ENCODE data around the gene ROR2. TPM values are rescaled to one million over a fixed set of nuclear protein-coding genes. Genes with fewer than 3 reads are reported as not detected.

Gene ROR2
- total and polyA plus RNA-seq, 2 of the 8 experiments (the other 6 are each of a cell fraction or from before 2014, with no cell fraction given): 2.7 to 4.3 TPM

DNA sequence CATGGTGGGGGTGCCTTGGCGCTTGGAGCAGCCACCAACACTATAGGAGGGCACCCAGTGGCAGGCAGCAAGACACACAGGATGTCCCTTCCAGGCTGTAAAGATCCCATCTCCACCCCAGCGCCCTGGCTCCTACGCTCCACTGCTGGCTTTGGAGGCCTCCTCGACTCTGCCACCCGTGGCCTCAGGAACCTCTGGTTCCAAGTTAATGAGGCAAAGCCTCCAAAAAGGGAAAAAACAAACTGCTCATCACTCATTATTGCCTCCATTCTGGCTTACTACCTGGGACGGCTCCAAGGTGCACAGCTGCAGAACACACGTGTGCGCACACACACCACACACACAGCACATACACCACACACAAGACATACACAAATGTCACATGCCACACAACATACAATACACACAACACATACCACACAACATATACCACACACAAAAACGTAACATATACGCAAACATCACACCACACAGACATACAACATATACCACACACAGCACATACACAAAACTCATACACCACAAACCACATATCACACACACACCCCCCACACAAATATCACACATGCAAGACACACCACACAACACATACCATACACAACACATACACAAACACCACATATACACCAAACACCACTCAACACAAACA lies 45.3 kb downstream of the ROR2 start:
- peak overlapping the region; percentile 65 for H4K91ac ChIP-seq (replicated peaks; ENCODE audit: insufficient read length, low read length)
- H2BK120ac ChIP-seq (replicated peaks; ENCODE audit: low read depth, low read length): no peak overlapping the region
- no peak overlapping the region; the same call in 1 of the 2 replicates for H2BK20ac ChIP-seq (ENCODE audit: low read length)
- peak; percentile 39 for FAIRE-seq
- H2BK12ac ChIP-seq (ENCODE audit: low read depth, low read length): peak overlapping the region; percentile 29; the same call in 1 of the 2 replicates
- no peak overlapping the region for H3K4me3 ChIP-seq (ENCODE audit: extremely low read depth in 1 of 4, insufficient read depth in 2 of 4, low read depth in 3 of 4, low read length in 4 of 4)
- H2AFZ ChIP-seq (ENCODE audit: low read length): no peak overlapping the region
- no peak overlapping the region for H4K5ac ChIP-seq (ENCODE audit: insufficient read length, low read depth, low read length)
- no peak overlapping the region for H3K14ac ChIP-seq (ENCODE audit: insufficient read length)
- TF ChIP-seq SP1 (IDR thresholded peaks at IDR 0.05; ENCODE audit: low read depth, low read length) (no peak), BCL11A (IDR thresholded peaks at IDR 0.05; ENCODE audit: low read depth in 2 of 2, low read length in 2 of 2) (no peak), TBP (IDR thresholded peaks at IDR 0.05; ENCODE audit: low read depth, low read length) (no peak), KDM4A (IDR thresholded peaks at IDR 0.05; ENCODE audit: low read depth, low read length, severe bottlenecking) (no peak), KDM5A (IDR thresholded peaks at IDR 0.05; ENCODE audit: low read length) (no peak)
- TF ChIP-seq, protein P1, sequence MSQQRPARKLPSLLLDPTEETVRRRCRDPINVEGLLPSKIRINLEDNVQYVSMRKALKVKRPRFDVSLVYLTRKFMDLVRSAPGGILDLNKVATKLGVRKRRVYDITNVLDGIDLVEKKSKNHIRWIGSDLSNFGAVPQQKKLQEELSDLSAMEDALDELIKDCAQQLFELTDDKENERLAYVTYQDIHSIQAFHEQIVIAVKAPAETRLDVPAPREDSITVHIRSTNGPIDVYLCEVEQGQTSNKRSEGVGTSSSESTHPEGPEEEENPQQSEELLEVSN (IDR thresholded peaks at IDR 0.05): no peak
- no peak overlapping the region for H3K23ac ChIP-seq (ENCODE audit: insufficient read length)
- H3K9ac ChIP-seq (replicated peaks in 1 of 4; ENCODE audit: extremely low read depth in 1 of 4, low read depth in 3 of 4, low read length in 3 of 4): no peak overlapping the region
- H3K4me1 ChIP-seq (replicated peaks in 1 of 4; ENCODE audit: control insufficient read depth in 3 of 4, insufficient read depth in 4 of 4, low read length in 3 of 4): peaks cover 2 to 10% (median 3%) of the 10 kb centered on the region in 4 experiments
- CTCF ChIA-PET (ENCODE audit: partially characterized antibody): interaction anchor here (0.7 to 1.1 kb wide), 2 partner anchors 45 to 50 kb away, joined by 3 read pairs; partner anchors contain the start of gene ROR2
- H2BK5ac ChIP-seq (ENCODE audit: low read depth, low read length): no peak overlapping the region
- H3K27ac ChIP-seq (ENCODE audit: low read depth, low read length): no peak overlapping the region
- POLR2A ChIA-PET (ENCODE audit: partially characterized antibody): interaction anchor here (1.2 kb wide), 1 partner anchor 9 kb away, joined by 4 read pairs; no protein-coding TSS in a partner anchor
- H3K27me3 ChIP-seq (replicated peaks in 1 of 4; ENCODE audit: control insufficient read depth in 3 of 4, extremely low read depth in 1 of 4, insufficient read depth in 3 of 4, low read length in 3 of 4): peaks cover 0 to 8% (median 1%) of the 10 kb centered on the region in 4 experiments; a peak in 3 of 7 replicates
- no peaks in the 10 kb centered on the region; a peak in 1 of 8 replicates for H3K36me3 ChIP-seq (ENCODE audit: control insufficient read depth in 2 of 4, insufficient read depth in 4 of 4, low read length in 3 of 4)
- H3K18ac ChIP-seq (ENCODE audit: extremely low read depth, low read length): no peak overlapping the region
- peak overlapping the region; percentile 82 for H3K56ac ChIP-seq (replicated peaks; ENCODE audit: insufficient read length, low read depth, low read length)
- peak overlapping the region; percentile 98 for H2AK5ac ChIP-seq (ENCODE audit: low read depth, low read length)
- no peak overlapping the region for H4K8ac ChIP-seq (ENCODE audit: extremely low read depth, insufficient read depth, low read length)
- H3K9me3 ChIP-seq (ENCODE audit: insufficient read depth in 2 of 2, low read depth in 1 of 2, low read length in 1 of 2): no peaks in the 10 kb centered on the region
- WGBS, 2 experiments (ENCODE audit: extremely low coverage in 1 of 2, insufficient coverage in 1 of 2, insufficient read length in 1 of 2, insufficient replicate concordance in 2 of 2, low coverage in 1 of 2, low lambda C conversion rate in 2 of 2, missing lambda C conversion rate in 1 of 2): 95 to 100% methylated on average over 1 to 10 of the region's 10 CpGs
- peak overlapping the region; percentile 89; the same call in 1 of the 2 replicates for H2BK15ac ChIP-seq (ENCODE audit: low read length)
- peaks cover 11% of the 10 kb centered on the region for H3K23me2 ChIP-seq (ENCODE audit: low read depth, low read length)
- peak overlapping the region; percentile 95 for H3K4ac ChIP-seq (replicated peaks; ENCODE audit: insufficient read length, low read depth, low read length)
- peaks cover 7% of the 10 kb centered on the region for H3K79me1 ChIP-seq (ENCODE audit: low read depth, low read length)
- no peak for DNase-seq (ENCODE audit: low read depth in 1 of 2, low spot score in 2 of 2)
- peaks cover 0 to 7% of the 10 kb centered on the region in 2 experiments; a peak in 1 of 4 replicates for H3K79me2 ChIP-seq (ENCODE audit: control insufficient read depth in 1 of 2, insufficient read depth in 2 of 2, low read length in 2 of 2)
- no peak overlapping the region for H3K4me2 ChIP-seq (ENCODE audit: insufficient read depth in 1 of 2, low read depth in 2 of 2, low read length in 2 of 2)
- H4K20me1 ChIP-seq (replicated peaks in 1 of 2; ENCODE audit: control insufficient read depth in 1 of 2, insufficient read depth in 2 of 2, low read length in 2 of 2): peaks cover 0 to 11% of the 10 kb centered on the region in 2 experiments

Data from H1 (cell line).